BJ (cell line): ENCODE data around the gene ST7. TPM values are rescaled to one million over a fixed set of nuclear protein-coding genes. Genes with fewer than 3 reads are reported as not detected.

Source experiments
- CTCF ChIA-PET: fragments of 350-600 bp; formaldehyde crosslinking; extraction: SDS; loops from one replicate; lab custom pipeline; 2021; ENCODE audit warnings: antibody characterized with exemption, inconsistent platforms; lab: Yijun Ruan, JAX
- POLR2A ChIA-PET: fragments of 300-600 bp; sonication (Branson Sonifier 250); formaldehyde crosslinking; extraction: SDS; loops from one replicate; lab custom pipeline; 2021; ENCODE audit warnings: antibody characterized with exemption; lab: Charles Lee
- DNase-seq: peaks from one replicate; pipeline ENCODE4 v3.0.0-alpha.2; 2011; ENCODE audit warnings: low read depth
- H3K27me3 ChIP-seq: 2 replicates; pipeline ENCODE4 v1.6.0; 2011; ENCODE audit warnings: low read length; ENCODE audit not compliant: control insufficient read depth, insufficient read depth
- H3K36me3 ChIP-seq: 2 replicates; pipeline ENCODE4 v1.5.1; 2011; ENCODE audit warnings: low read length; ENCODE audit not compliant: control insufficient read depth, insufficient read depth
- H3K4me3 ChIP-seq: 2 replicates; pipeline ENCODE4 v1.5.1; 2011; ENCODE audit warnings: low read depth, mild to moderate bottlenecking, control low read depth, low read length
- polyA plus RNA-seq: library from polyadenylated mRNA; depleted of rRNA; stranded (reverse); fragments of >200 nt; gene quantifications from 2 replicates; pipeline ENCODE4 v1.2.3, GENCODE V29; 2011
- TF ChIP-seq, protein P1 (sequence below): IDR thresholded peaks from 2 replicates; pipeline ENCODE4 v1.5.1; 2011; ENCODE audit warnings: low read depth, mild to moderate bottlenecking, control low read depth, inconsistent platforms, low read length, moderate library complexity; ENCODE audit not compliant: insufficient read depth

Gene ST7
- polyA plus RNA-seq, 1 experiment, result 16.0 TPM

DNA sequence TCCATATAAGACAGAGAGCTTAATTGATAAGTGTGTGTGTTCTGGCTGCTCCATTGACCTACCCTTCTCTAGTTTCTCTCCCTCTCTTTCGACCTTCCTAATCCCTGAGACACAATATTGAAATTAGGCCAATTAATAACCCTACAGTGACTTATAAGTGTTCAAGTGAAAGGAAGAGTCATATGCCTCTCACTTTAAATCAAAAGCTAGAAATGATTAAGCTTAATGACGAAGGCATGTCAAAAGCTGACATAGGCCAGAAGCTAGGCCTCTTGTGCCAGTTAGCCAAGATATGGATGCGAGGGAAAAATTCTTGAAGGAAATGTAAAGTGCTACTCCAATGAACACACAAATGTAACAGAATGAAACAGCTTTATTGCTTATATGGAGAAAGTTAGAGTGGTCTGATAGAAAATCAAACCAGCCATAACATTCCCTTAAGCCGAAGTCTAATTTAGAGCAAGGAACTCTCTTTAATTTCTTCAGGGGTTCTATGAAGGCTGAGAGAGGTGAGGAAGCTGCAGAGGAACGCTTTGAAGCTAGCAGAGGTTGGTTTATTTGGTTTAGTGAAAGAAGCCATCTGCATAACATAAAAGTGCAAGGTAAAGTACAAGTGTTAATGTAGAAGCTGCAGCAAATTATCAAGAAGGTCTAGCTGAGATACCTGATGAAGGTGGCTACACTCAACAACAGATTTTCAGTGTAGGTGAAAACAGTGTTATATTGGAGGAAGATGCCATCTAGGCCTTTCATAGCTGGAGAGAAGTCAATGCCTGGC is 53.8 kb downstream of the ST7 start:
- no peak for DNase-seq
- no peaks in the 10 kb centered on the region for H3K36me3 ChIP-seq
- ChIA-PET POLR2A (no interaction called here), CTCF (interaction anchor here (0.7 to 1.3 kb wide), 4 partner anchors 12 to 125 kb away, joined by 3 to 5 read pairs (median 3); no protein-coding TSS in a partner anchor)
- no peak overlapping the region for H3K4me3 ChIP-seq
- TF ChIP-seq, protein P1, sequence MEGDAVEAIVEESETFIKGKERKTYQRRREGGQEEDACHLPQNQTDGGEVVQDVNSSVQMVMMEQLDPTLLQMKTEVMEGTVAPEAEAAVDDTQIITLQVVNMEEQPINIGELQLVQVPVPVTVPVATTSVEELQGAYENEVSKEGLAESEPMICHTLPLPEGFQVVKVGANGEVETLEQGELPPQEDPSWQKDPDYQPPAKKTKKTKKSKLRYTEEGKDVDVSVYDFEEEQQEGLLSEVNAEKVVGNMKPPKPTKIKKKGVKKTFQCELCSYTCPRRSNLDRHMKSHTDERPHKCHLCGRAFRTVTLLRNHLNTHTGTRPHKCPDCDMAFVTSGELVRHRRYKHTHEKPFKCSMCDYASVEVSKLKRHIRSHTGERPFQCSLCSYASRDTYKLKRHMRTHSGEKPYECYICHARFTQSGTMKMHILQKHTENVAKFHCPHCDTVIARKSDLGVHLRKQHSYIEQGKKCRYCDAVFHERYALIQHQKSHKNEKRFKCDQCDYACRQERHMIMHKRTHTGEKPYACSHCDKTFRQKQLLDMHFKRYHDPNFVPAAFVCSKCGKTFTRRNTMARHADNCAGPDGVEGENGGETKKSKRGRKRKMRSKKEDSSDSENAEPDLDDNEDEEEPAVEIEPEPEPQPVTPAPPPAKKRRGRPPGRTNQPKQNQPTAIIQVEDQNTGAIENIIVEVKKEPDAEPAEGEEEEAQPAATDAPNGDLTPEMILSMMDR, result no peak
- H3K27me3 ChIP-seq, result no peaks in the 10 kb centered on the region

GRCh38 chr7:117008118-117008885 is 55.0 kb downstream of the ST7 start:
- Histone ChIP-seq H3K36me3 (no peaks in the 10 kb centered on the region), H3K4me3 (no peak overlapping the region), H3K27me3 (no peaks in the 10 kb centered on the region)
- DNase-seq, result no peak
- TF ChIP-seq, protein P1, result no peak
- ChIA-PET CTCF (interaction anchor here (0.6 to 1.2 kb wide), 3 partner anchors 11 to 358 kb away, joined by 3 read pairs; no protein-coding TSS in a partner anchor), POLR2A (interaction anchor here (0.6 to 0.7 kb wide), 2 partner anchors 22 to 657 kb away, joined by 8 to 19 read pairs; no protein-coding TSS in a partner anchor)

- Histone ChIP-seq H3K4me3 (no peak overlapping the region), H3K36me3 (no peaks in the 10 kb centered on the region), H3K27me3 (no peaks in the 10 kb centered on the region)
- TF ChIP-seq, protein P1, result no peak
- peak; percentile 36 for DNase-seq
- POLR2A ChIA-PET, result interaction anchor here (0.5 to 0.7 kb wide), 3 partner anchors 22 to 657 kb away, joined by 3 to 19 read pairs (median 8); no protein-coding TSS in a partner anchor
- CTCF ChIA-PET, result interaction anchor here (1.2 kb wide), 1 partner anchor 10 kb away, joined by 3 read pairs; no protein-coding TSS in a partner anchor
These were observed 55.7 kb downstream of the ST7 start for GRCh38 chr7:117008886-117009531.

- no peaks in the 10 kb centered on the region for H3K27me3 ChIP-seq
- H3K4me3 ChIP-seq, result no peak overlapping the region
- CTCF ChIA-PET, result interaction anchor here (1.0 to 4.2 kb wide), 2 partner anchors 9 to 23 kb away, joined by 4 to 16 read pairs; no protein-coding TSS in a partner anchor
- TF ChIP-seq, protein P1, result no peak
- H3K36me3 ChIP-seq, result no peaks in the 10 kb centered on the region
- POLR2A ChIA-PET, result no interaction called here
- no peak for DNase-seq
These were observed 56.5 kb downstream of the ST7 start for GRCh38 chr7:117009705-117010361.
